ENCODE measurements around the gene TFPT. TPM values are rescaled to one million over a fixed set of nuclear protein-coding genes. Genes with fewer than 3 reads are reported as not detected.
A peak's percentile ranks its signal among the peaks of the same experiment; 100 is the strongest.

The TFPT gene
- total RNA-seq, 1 donor from 2014 or later: 21.8 TPM

DNA sequence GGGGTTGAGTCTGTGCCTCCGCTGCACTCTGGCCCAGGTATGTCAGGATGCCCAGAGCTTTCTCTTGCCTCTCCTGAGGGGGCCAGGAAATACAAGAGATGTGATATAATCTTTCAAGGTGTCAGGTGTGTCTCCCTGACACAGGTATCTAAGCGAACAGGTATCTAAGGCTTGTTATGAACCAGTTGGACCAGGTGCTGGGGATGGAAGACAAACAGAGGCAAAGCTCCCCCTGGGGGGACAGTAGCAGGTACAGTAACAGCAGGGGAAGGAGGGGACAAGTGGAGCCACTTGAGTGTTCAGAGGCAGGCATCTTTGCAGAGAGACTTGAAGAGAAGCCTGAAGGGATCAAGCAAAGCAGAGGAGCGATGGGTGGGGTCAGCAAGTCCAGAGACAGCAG lies 41.5 kb upstream of the TFPT start:
- H3K27me3 Mint-ChIP-seq: no peaks in the 10 kb centered on the region
- H3K4me3 Mint-ChIP-seq (ENCODE audit: low read depth): peak overlapping the region; percentile 2
- DNase-seq (ENCODE audit: low spot score, unreplicated experiment): no peak
- H3K36me3 Mint-ChIP-seq (ENCODE audit: insufficient read depth): peaks cover 18% of the 10 kb centered on the region
- H3K9me3 Mint-ChIP-seq (ENCODE audit: low read depth): no peaks in the 10 kb centered on the region
- peak overlapping the region; percentile 71 for H3K27ac Mint-ChIP-seq
- peaks cover 23% of the 10 kb centered on the region for H3K4me1 Mint-ChIP-seq (ENCODE audit: low read depth)
- TF ChIP-seq, protein P1, sequence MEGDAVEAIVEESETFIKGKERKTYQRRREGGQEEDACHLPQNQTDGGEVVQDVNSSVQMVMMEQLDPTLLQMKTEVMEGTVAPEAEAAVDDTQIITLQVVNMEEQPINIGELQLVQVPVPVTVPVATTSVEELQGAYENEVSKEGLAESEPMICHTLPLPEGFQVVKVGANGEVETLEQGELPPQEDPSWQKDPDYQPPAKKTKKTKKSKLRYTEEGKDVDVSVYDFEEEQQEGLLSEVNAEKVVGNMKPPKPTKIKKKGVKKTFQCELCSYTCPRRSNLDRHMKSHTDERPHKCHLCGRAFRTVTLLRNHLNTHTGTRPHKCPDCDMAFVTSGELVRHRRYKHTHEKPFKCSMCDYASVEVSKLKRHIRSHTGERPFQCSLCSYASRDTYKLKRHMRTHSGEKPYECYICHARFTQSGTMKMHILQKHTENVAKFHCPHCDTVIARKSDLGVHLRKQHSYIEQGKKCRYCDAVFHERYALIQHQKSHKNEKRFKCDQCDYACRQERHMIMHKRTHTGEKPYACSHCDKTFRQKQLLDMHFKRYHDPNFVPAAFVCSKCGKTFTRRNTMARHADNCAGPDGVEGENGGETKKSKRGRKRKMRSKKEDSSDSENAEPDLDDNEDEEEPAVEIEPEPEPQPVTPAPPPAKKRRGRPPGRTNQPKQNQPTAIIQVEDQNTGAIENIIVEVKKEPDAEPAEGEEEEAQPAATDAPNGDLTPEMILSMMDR (IDR thresholded peaks at IDR 0.05; ENCODE audit: unreplicated experiment): no peak

DNA sequence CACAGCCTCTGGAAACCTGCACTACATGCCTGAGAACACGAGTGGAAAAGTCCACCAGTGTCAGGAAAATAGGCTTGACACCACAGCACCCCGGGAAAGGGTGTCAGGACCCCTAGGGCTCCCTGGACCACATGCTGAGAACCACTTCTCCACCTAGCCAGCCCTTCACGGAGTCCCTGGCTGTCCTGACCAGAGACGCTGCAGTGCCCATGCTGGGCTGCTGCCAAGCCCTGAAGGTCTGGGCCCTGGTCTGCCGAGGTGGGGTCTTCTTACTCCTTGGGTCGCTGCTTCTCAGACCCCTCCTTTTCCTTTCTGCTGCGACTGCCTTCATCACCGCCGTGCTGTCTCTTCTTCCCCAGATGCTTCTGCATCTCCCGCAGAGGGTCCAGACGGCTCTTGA lies 41.0 kb upstream of the TFPT start:
- no peak for DNase-seq (ENCODE audit: low spot score, unreplicated experiment)
- Mint-ChIP-seq H3K4me3 (ENCODE audit: low read depth) (no peak overlapping the region), H3K36me3 (ENCODE audit: insufficient read depth) (peaks cover 18% of the 10 kb centered on the region), H3K9me3 (ENCODE audit: low read depth) (no peaks in the 10 kb centered on the region), H3K27ac (peak overlapping the region; percentile 71), H3K27me3 (no peaks in the 10 kb centered on the region), H3K4me1 (ENCODE audit: low read depth) (peaks cover 20% of the 10 kb centered on the region)
- TF ChIP-seq, protein P1 (IDR thresholded peaks at IDR 0.05; ENCODE audit: unreplicated experiment): no peak

DNA sequence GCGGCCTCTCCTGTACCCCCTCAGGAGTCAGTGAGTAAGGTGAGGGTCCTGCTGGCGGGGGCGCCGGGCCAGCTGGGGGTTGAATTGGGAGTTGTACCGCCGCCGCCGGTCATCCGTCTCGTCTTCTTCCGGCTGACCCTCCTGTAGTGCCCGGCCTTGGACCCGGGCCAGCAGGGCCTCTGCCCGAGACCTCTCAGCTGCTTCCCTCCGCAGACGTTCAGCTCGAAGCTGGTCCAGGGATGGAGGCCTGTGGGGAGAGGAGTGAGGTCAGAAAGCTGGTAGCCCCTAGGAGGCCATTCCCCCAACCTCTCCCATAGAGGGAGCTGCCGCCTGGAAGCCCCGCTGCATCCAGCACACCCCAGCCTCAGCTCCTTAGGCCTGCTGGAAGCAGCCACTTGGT lies 40.2 kb upstream of the TFPT start:
- no peak for DNase-seq (ENCODE audit: low spot score, unreplicated experiment)
- H3K36me3 Mint-ChIP-seq (ENCODE audit: insufficient read depth): peaks cover 18% of the 10 kb centered on the region
- H3K27ac Mint-ChIP-seq: no peak overlapping the region
- H3K27me3 Mint-ChIP-seq: no peaks in the 10 kb centered on the region
- TF ChIP-seq, protein P1 (IDR thresholded peaks at IDR 0.05; ENCODE audit: unreplicated experiment): no peak
- H3K4me1 Mint-ChIP-seq (ENCODE audit: low read depth): peaks cover 16% of the 10 kb centered on the region
- no peaks in the 10 kb centered on the region for H3K9me3 Mint-ChIP-seq (ENCODE audit: low read depth)
- H3K4me3 Mint-ChIP-seq (ENCODE audit: low read depth): no peak overlapping the region

DNA sequence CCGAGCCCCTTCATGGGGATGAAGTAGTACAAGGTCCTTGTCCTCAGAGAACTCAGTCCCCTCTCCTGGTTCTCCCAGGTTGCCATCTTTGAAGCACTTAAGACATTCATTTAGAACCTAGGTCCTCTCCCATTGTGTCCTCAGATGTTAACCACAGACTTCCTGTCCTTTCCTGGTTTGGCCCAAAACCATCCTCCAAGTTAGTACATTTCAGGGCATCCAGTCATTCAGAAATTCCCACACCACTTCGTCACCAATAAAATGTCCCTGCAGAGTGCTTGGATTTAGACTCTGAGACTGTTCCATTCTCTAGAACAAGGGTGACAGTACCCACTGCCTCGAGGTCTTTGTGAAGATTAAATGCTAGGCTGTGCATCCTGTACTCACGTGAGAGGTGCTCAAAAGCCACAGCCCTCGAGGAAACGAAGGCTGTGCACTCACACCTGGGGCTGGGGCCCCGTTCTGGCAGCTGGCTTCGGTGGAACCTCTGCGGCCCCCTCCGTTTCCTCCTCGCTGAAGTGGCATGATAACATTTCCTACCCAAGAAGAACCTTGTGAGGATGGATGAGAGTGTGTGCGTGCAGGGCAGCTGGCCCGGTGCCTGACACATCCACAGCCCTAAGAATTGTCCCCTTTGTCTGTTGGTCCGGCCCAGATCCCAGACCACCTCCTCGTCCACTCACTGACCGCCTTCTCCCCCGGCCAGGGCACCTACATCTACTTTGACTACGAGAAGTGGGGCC lies 39.3 kb upstream of the TFPT start:
- peaks cover 21% of the 10 kb centered on the region for H3K36me3 Mint-ChIP-seq (ENCODE audit: insufficient read depth)
- TF ChIP-seq, protein P1 (IDR thresholded peaks at IDR 0.05; ENCODE audit: unreplicated experiment): no peak
- peaks cover 7% of the 10 kb centered on the region for H3K4me1 Mint-ChIP-seq (ENCODE audit: low read depth)
- no peak overlapping the region for H3K4me3 Mint-ChIP-seq (ENCODE audit: low read depth)
- H3K27ac Mint-ChIP-seq: no peak overlapping the region
- no peaks in the 10 kb centered on the region for H3K27me3 Mint-ChIP-seq
- no peaks in the 10 kb centered on the region for H3K9me3 Mint-ChIP-seq (ENCODE audit: low read depth)
- DNase-seq (ENCODE audit: low spot score, unreplicated experiment): no peak

DNA sequence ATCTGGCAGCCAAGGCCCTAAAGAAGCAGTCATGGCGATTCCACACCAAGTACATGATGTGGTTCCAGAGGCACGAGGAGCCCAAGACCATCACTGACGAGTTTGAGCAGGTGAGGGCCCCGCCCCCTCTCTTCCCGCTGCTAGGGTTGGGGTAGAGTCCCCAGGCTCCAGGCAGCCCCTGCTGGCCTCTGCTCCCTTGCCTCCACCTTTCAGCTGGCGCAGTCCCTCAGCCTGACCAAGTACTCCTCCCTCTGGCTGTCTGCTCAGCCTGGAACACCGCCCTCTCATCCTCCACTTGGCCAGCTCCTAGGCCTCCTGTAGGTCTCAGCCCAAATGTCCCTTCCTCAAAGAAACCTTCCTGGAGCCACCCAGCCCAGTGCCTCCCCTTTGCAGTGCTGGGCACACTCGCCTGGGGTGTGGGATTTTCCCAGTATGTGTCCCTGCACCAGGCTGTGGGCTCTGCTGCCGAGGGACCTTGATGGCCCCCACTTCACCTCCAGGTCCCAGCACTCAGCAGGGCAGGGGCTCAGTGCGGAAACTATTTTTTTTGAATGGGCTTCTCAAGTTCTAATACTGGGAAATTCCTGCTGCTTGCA lies 38.4 kb upstream of the TFPT start:
- Mint-ChIP-seq H3K27ac (no peak overlapping the region), H3K9me3 (ENCODE audit: low read depth) (no peaks in the 10 kb centered on the region), H3K4me3 (ENCODE audit: low read depth) (no peak overlapping the region), H3K27me3 (no peaks in the 10 kb centered on the region), H3K36me3 (ENCODE audit: insufficient read depth) (peaks cover 21% of the 10 kb centered on the region), H3K4me1 (ENCODE audit: low read depth) (peaks cover 5% of the 10 kb centered on the region)
- no peak for DNase-seq (ENCODE audit: low spot score, unreplicated experiment)
- TF ChIP-seq, protein P1 (IDR thresholded peaks at IDR 0.05; ENCODE audit: unreplicated experiment): no peak

All from progenitor cell of endocrine pancreas (in vitro differentiated cells).